Globus pallidus (tissue), 1 donor: Measurements from ENCODE around the gene SLC7A6.
A peak's percentile ranks its signal among the peaks of the same experiment; 100 is the strongest.

ENCODE experiments used
- DNase-seq: peaks from one replicate; pipeline ENCODE4 v3.0.0-alpha.2; 2015; ENCODE audit warnings: low spot score

The SLC7A6 gene

GRCh38 chr16:68264128-68265077 lies at the start of gene SLC7A6:
Gene SLC7A6 (plus strand): TSS chr16:68264526. CDS start chr16:68274727, 10,201 bp downstream.
- peak; percentile 60 for DNase-seq

- no peak for DNase-seq
Measured at GRCh38 chr16:68214726-68215125, 49.6 kb upstream of the SLC7A6 start.

GRCh38 chr16:68215302-68215701 lies 49.0 kb upstream of the SLC7A6 start:
- no peak for DNase-seq

- no peak for DNase-seq
Measured at GRCh38 chr16:68216240-68216639, 48.1 kb upstream of the SLC7A6 start.

GRCh38 chr16:68217506-68217905 lies 46.8 kb upstream of the SLC7A6 start:
- DNase-seq: no peak

- no peak for DNase-seq
Measured at GRCh38 chr16:68219725-68220351, 44.5 kb upstream of the SLC7A6 start.

GRCh38 chr16:68223072-68223471 lies 41.3 kb upstream of the SLC7A6 start:
- no peak for DNase-seq

GRCh38 chr16:68226116-68226515 lies 38.2 kb upstream of the SLC7A6 start:
- no peak for DNase-seq

- no peak for DNase-seq
Measured at GRCh38 chr16:68227183-68227793, 37.0 kb upstream of the SLC7A6 start.

- no peak for DNase-seq
Measured at GRCh38 chr16:68227850-68228553, 36.3 kb upstream of the SLC7A6 start.

- no peak for DNase-seq
Measured at GRCh38 chr16:68228652-68229051, 35.7 kb upstream of the SLC7A6 start.

GRCh38 chr16:68229431-68230175 lies 34.7 kb upstream of the SLC7A6 start:
- DNase-seq: peak; percentile 73

GRCh38 chr16:68230176-68230571 lies 34.2 kb upstream of the SLC7A6 start:
- DNase-seq: no peak

- DNase-seq: no peak
Measured at GRCh38 chr16:68230956-68231355, 33.4 kb upstream of the SLC7A6 start.

GRCh38 chr16:68231384-68232136 lies 32.8 kb upstream of the SLC7A6 start:
- DNase-seq: no peak

- no peak for DNase-seq
Measured at GRCh38 chr16:68232335-68232734, 32.0 kb upstream of the SLC7A6 start.

GRCh38 chr16:68233085-68233834 lies 31.1 kb upstream of the SLC7A6 start:
- no peak for DNase-seq

- DNase-seq: no peak
Measured at GRCh38 chr16:68233835-68234187, 30.5 kb upstream of the SLC7A6 start.

GRCh38 chr16:68234188-68235107 lies 29.9 kb upstream of the SLC7A6 start:
- DNase-seq: no peak
